Aortic smooth muscle cell (primary cell): Measurements from ENCODE around the gene HADH. TPM values are rescaled to one million over a fixed set of nuclear protein-coding genes. Genes with fewer than 3 reads are reported as not detected.

Experiments
- total RNA-seq: library from RNA; depleted of rRNA; stranded (reverse); fragments of >200 nt; gene quantifications from 2 replicates; pipeline ENCODE4 v1.2.3, GENCODE V29; 2014

HADH gene
- total RNA-seq = 5.5 and 9.5 TPM in 2 replicates

DNA sequence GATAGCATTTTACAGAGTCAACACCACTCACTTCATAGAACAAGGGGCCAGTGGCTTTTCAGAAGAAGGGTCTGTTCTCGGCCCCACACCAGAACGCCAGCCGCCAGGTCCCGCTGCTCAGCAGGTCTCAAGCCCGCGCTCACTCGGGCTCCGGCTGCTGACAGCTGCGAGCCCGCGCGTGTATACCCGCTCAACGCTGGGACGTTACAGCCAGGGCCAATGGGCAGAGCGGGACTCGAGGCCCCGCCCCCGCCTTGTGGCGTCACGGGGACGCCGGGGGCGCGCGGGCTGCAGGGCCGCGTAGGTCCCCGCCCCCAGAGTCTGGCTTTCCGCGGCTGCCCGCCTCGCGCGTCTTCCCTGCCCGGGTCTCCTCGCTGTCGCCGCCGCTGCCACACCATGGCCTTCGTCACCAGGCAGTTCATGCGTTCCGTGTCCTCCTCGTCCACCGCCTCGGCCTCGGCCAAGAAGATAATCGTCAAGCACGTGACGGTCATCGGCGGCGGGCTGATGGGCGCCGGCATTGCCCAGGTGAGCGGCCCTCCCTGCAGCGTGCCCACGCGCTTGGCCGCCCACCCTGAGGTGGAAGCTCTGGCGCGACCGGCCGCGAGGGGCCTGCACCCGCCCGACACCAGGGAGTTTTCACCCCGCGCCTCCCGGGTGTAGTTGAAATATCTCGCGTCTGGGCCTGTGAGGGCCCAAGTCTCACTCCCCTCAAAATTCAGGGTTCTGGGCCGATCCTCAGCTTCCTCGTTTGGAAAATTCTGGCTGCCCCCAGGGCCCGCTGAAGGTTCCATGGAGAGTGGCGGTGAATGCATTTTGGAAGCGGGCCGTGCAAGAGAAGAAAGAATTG, at the start of gene HADH:
Gene HADH, plus strand, starts transcription at position 353 of the 850 bp plus-strand sequence. Its CDS starts 44 bp downstream, at position 397.

Other genes starting within 250 kb of the HADH start
- 77.5 and 93.9 TPM in 2 replicates for gene SGMS2, start 165.0 kb upstream of the HADH start, total RNA-seq
- 9.0 and 10.2 TPM in 2 replicates for gene CYP2U1, start 58.3 kb upstream of the HADH start, total RNA-seq
- 0.13 and 0.31 TPM in 2 replicates for gene LEF1, start 179.0 kb downstream of the HADH start, total RNA-seq